Measurements from ENCODE around the gene CLTCL1.

Gene CLTCL1

GRCh38 chr22:19242699-19243098 is 48.8 kb downstream of the CLTCL1 start:
- DNase-seq (ENCODE audit: low read depth in 1 of 2, low spot score in 1 of 2), result peak; percentile 79 to 84
- peak overlapping the region; percentile 93 for H3K4me3 ChIP-seq (replicated peaks; ENCODE audit: insufficient read depth, low read length)
- no peaks in the 10 kb centered on the region for H3K27me3 ChIP-seq (ENCODE audit: insufficient read depth, poor library complexity, severe bottlenecking)
- H3K27ac ChIP-seq (replicated peaks), result peak overlapping the region; percentile 98
- TF ChIP-seq SPI1 (IDR thresholded peaks at IDR 0.05; ENCODE audit: borderline replicate concordance, low read depth), result no peak
- no peak for TF ChIP-seq CTCF (IDR thresholded peaks at IDR 0.05; ENCODE audit: insufficient read depth, low read length)
- TF ChIP-seq GABPA (IDR thresholded peaks at IDR 0.05; ENCODE audit: low read depth), result no peak
- peak; percentile 56 for TF ChIP-seq REST (IDR thresholded peaks at IDR 0.05; ENCODE audit: insufficient replicate concordance, low read depth)
- peak; percentile 85 for TF ChIP-seq POLR2AphosphoS5 (IDR thresholded peaks at IDR 0.05; ENCODE audit: low read depth)

- peak overlapping the region; percentile 98 for H3K27ac ChIP-seq (replicated peaks)
- TF ChIP-seq GABPA (IDR thresholded peaks at IDR 0.05; ENCODE audit: low read depth) (no peak), SPI1 (IDR thresholded peaks at IDR 0.05; ENCODE audit: borderline replicate concordance, low read depth) (no peak), POLR2AphosphoS5 (IDR thresholded peaks at IDR 0.05; ENCODE audit: low read depth) (peak; percentile 62; the same call in 1 of the 2 replicates), CTCF (IDR thresholded peaks at IDR 0.05; ENCODE audit: insufficient read depth, low read length) (no peak), REST (IDR thresholded peaks at IDR 0.05; ENCODE audit: insufficient replicate concordance, low read depth) (peak; percentile 28)
- peak overlapping the region; percentile 93 for H3K4me3 ChIP-seq (replicated peaks; ENCODE audit: insufficient read depth, low read length)
- no peaks in the 10 kb centered on the region for H3K27me3 ChIP-seq (ENCODE audit: insufficient read depth, poor library complexity, severe bottlenecking)
- no peak for DNase-seq (ENCODE audit: low read depth in 1 of 2, low spot score in 1 of 2)
These were observed 50.0 kb downstream of the CLTCL1 start for GRCh38 chr22:19241593-19241906.

- DNase-seq (ENCODE audit: low read depth in 1 of 2, low spot score in 1 of 2), result peak; percentile 73 to 83
- TF ChIP-seq GABPA (IDR thresholded peaks at IDR 0.05; ENCODE audit: low read depth) (no peak), SPI1 (IDR thresholded peaks at IDR 0.05; ENCODE audit: borderline replicate concordance, low read depth) (no peak; the same call in 1 of the 2 replicates), REST (IDR thresholded peaks at IDR 0.05; ENCODE audit: insufficient replicate concordance, low read depth) (no peak), CTCF (IDR thresholded peaks at IDR 0.05; ENCODE audit: insufficient read depth, low read length) (no peak), POLR2AphosphoS5 (IDR thresholded peaks at IDR 0.05; ENCODE audit: low read depth) (no peak)
- Histone ChIP-seq H3K4me3 (replicated peaks; ENCODE audit: insufficient read depth, low read length) (peak overlapping the region; percentile 93), H3K27ac (replicated peaks) (peak overlapping the region; percentile 98), H3K27me3 (ENCODE audit: insufficient read depth, poor library complexity, severe bottlenecking) (no peaks in the 10 kb centered on the region)
These were observed 50.5 kb downstream of the CLTCL1 start for GRCh38 chr22:19240813-19241592.
